Jurkat, Clone E6-1 (cell line): Measurements from ENCODE around the gene FERMT3.
A peak's percentile ranks its signal among the peaks of the same experiment; 100 is the strongest.

Source experiments
- DNase-seq: peaks from one replicate; pipeline ENCODE4 v3.0.0-alpha.2; 2011; ENCODE audit warnings: low read depth, low spot score
- H3K4me3 ChIP-seq: 2 replicates; pipeline ENCODE4 v1.5.1; 2011; ENCODE audit warnings: mild to moderate bottlenecking, low read length, control low read depth, moderate library complexity

The FERMT3 gene

DNA sequence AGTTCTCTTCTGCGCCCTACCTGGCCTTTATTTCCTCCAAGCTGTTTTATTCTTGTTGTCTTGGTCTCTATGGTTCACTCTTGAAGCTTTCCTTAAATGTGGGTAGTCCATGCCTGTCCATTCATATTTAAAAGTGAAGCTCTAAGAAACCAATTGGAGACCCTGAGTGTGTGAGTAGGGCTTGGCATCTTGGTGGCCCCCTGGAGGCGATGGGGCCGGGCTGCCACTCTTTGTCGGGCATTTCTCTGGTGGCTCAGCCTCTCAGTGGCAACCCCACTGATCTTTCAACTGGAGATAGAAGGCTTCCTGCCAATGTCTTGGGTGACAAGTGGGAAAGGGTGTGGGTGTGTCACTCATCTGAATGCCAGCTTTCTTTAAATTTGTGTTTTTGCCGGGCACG lies 10.4 kb downstream of the FERMT3 start:
- H3K4me3 ChIP-seq: no peak overlapping the region
- no peak for DNase-seq

- no peak overlapping the region for H3K4me3 ChIP-seq
- no peak for DNase-seq
Observed at GRCh38 chr11:64218628-64219353, 12.3 kb downstream of the FERMT3 start.

- no peak for DNase-seq
- no peak overlapping the region for H3K4me3 ChIP-seq
Observed at GRCh38 chr11:64219354-64219684, 12.8 kb downstream of the FERMT3 start.

GRCh38 chr11:64219755-64220154 lies 13.2 kb downstream of the FERMT3 start:
- H3K4me3 ChIP-seq: no peak overlapping the region
- DNase-seq: no peak

DNA sequence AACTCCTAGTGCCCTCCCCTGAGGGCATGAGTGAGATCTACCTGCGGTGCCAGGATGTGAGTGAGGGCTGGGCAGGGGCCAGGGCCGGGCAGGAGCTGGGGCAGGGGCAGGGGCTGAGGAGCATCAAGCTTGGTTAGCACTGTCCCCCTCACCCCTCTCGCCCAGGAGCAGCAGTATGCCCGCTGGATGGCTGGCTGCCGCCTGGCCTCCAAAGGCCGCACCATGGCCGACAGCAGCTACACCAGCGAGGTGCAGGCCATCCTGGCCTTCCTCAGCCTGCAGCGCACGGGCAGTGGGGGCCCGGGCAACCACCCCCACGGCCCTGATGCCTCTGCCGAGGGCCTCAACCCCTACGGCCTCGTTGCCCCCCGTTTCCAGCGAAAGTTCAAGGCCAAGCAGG lies 13.8 kb downstream of the FERMT3 start:
- DNase-seq: no peak
- no peak overlapping the region for H3K4me3 ChIP-seq

- H3K4me3 ChIP-seq: no peak overlapping the region
- DNase-seq: no peak
Observed at GRCh38 chr11:64220798-64221197, 14.3 kb downstream of the FERMT3 start.

DNA sequence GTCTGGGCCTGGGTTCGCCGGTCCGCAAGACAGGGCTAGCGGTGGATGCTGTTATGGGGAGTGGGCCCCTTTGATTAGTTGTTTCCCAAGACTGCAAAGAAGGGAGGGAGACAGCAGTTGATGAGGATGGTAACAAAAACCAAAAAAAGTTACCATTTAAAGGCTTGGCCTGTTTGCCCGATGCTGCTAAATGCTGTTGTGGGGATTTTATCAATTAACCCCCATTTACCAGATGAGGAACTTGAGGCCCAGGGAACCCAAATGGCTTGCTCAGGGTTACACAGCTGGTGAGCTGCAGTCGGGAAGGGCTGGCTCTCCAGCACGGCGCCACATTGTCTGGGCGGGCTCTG lies 16.1 kb downstream of the FERMT3 start:
- no peak for DNase-seq
- no peak overlapping the region for H3K4me3 ChIP-seq

GRCh38 chr11:64223001-64223651 lies 16.6 kb downstream of the FERMT3 start:
- H3K4me3 ChIP-seq: no peak overlapping the region
- no peak for DNase-seq

GRCh38 chr11:64224151-64224890 lies 17.8 kb downstream of the FERMT3 start:
- no peak for DNase-seq
- H3K4me3 ChIP-seq: no peak overlapping the region

- peak overlapping the region; percentile 91 for H3K4me3 ChIP-seq
- no peak for DNase-seq
Observed at GRCh38 chr11:64224891-64225607, 18.5 kb downstream of the FERMT3 start.

DNA sequence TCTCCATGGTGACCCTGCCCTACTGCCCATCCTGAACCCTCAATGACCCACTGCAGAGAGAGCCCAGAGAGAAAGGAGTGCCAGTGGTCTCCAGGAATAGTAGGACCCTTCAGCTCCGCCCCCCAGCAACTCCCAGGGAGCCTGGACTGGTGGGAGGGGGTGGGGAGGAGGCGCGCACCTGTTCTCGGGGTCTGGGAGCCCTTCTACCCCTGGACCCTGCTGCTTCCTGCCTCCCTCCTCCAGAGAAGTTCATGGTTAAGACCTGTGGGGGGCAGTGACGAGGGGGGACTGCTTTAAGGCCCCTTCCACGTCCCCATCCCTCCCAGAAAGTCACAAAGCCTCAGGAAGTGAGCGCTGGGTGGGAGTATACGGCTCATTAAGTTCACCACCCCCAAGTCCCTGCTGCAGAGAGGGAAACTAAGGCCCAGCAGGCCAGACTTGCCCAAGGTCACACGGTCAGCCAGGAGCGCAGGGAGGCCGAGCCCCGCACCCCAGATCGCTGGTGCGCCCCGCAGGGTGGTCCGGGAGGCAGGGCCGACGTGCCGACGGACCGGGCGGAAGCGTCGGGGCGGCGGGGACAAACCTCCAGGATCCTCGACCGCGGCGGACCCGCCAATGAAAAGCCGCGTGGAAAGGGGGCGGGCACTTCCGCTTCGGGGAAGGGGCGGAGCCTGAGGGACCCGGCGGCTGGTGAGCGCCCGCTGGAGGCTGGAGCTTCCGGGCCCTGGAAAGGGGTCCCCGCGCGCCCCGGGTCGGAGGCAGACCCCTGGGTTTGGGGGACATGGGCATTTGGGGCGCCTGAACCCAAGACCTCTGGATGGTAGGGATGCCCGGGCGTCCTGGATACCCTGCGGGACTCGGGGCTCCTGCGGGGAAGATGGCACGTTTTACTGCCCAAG lies 19.3 kb downstream of the FERMT3 start, which contains the start of the genes NUDT22 and TRPT1:
NUDT22 (plus strand) TSS at position 667 of the 899 bp plus-strand sequence. CDS start 379 bp downstream, outside the sequence.
TRPT1 (minus strand) TSS at position 579 of the 899 bp plus-strand sequence; CDS start at position 253, 326 bp downstream.
- H3K4me3 ChIP-seq: peak within 1 kb of the TSS; percentile 91
- peak; percentile 78 for DNase-seq

GRCh38 chr11:64226507-64227051 lies 20.1 kb downstream of the FERMT3 start:
- DNase-seq: peak; percentile 57
- peak overlapping the region; percentile 91 for H3K4me3 ChIP-seq

GRCh38 chr11:64227405-64227956 lies 21.0 kb downstream of the FERMT3 start:
- peak overlapping the region; percentile 91 for H3K4me3 ChIP-seq

GRCh38 chr11:64229090-64229743 lies 22.7 kb downstream of the FERMT3 start:
- H3K4me3 ChIP-seq: no peak overlapping the region
- no peak for DNase-seq

More at GRCh38 chr11:64227405-64227956, 21.0 kb downstream of the FERMT3 start:
- no peak for DNase-seq

- H3K4me3 ChIP-seq: peak overlapping the region; percentile 60
- DNase-seq: no peak
Observed at GRCh38 chr11:64229744-64230170, 23.2 kb downstream of the FERMT3 start.

DNA sequence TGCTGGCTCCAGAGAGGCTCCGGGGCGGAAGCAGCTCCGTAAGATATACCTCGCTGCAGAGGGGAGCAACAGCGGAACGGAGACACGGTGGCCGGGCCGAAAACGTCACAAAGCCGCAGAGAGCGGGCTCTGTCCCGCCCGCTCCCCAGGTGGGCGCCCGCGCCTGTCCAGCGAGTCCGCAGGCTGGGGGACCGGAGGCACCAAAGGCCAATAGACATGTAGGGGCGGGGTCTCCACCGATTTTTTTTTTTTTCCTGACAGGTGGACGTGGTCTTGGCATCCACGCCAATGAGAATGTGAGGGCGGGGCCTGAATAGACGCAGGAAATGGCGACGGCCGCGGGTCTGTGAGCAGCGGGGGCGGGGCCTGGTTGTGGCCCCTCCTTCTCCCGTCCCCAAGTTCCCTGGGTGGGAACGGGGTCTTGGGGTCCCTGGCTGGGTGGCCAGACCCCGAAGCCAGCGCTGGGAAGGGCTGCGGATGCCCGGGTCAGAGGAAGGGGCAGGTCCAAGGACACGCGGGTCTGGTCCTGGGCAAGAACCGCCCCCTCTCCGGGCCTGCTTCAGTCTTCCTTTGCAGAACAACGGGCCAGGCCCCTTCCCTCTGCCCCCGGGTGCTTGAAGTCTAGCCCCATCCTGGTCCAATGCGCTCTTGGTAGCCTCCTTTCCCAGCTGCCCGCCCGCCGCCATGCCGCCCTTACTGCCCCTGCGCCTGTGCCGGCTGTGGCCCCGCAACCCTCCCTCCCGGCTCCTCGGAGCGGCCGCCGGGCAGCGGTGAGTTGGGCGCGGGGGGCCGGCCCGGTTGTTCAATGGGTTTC lies 23.9 kb downstream of the FERMT3 start, which contains the start of gene DNAJC4:
DNAJC4 (plus strand) TSS at position 378 of the 814 bp plus-strand sequence; CDS start at position 685, 307 bp downstream.
- peak; percentile 78 for DNase-seq
- peak within 1 kb of the TSS; percentile 60 for H3K4me3 ChIP-seq
